ENCODE results near the gene UPP2. TPM values are rescaled to one million over a fixed set of nuclear protein-coding genes. Genes with fewer than 3 reads are reported as not detected.

The UPP2 gene
- polyA plus RNA-seq, 1 donor from 2014 or later, result not detected

Other genes starting within 250 kb of the UPP2 start
- 2.7 TPM for gene ACVR1, start 225.5 kb upstream of the UPP2 start, polyA plus RNA-seq

Measured in IgD-negative memory B cell (primary cell).